A673 (cell line): ENCODE data around the gene MET. TPM values are rescaled to one million over a fixed set of nuclear protein-coding genes. Genes with fewer than 3 reads are reported as not detected.

ENCODE experiments used
- BruUV-seq: library from RNA; stranded (reverse); fragments of 400-500 nt; replicated peaks from 2 replicates; lab custom pipeline; 2021; lab: Mats Ljungman, UMichigan
- CTCF ChIA-PET: fragments of 300-600 bp; sonication (Branson Sonifier 250); formaldehyde crosslinking; loops from one replicate; lab custom pipeline; 2022; ENCODE audit warnings: antibody characterized with exemption; lab: Charles Lee
- POLR2A ChIA-PET: fragments of 300-600 bp; sonication (Branson Sonifier 250); formaldehyde crosslinking; loops from one replicate; lab custom pipeline; 2022; ENCODE audit warnings: antibody characterized with exemption; ENCODE audit not compliant: low non-redundant PET; lab: Charles Lee
- DNase-seq: peaks from one replicate; pipeline ENCODE4 v3.0.0-alpha.2; 2015; ENCODE audit warnings: low spot score
- H3K27ac ChIP-seq: fragments of 200-600 bp; sonication (generic); 2 replicates; pipeline ENCODE4 v1.5.1; 2016; ENCODE audit warnings: mixed run types, low read depth, mild to moderate bottlenecking, mixed read lengths, antibody characterized with exemption, low read length; ENCODE audit not compliant: poor library complexity, severe bottlenecking
- H3K27me3 ChIP-seq: fragments of 200-600 bp; sonication (generic); replicated peaks from 2 replicates; pipeline ENCODE4 v1.6.1; 2017; ENCODE audit warnings: mixed run types, low read depth, mild to moderate bottlenecking, mixed read lengths, antibody characterized with exemption, low read length; ENCODE audit not compliant: insufficient read depth, poor library complexity
- H3K36me3 ChIP-seq: fragments of 200-600 bp; sonication (generic); 2 replicates; pipeline ENCODE4 v1.6.1; 2016; ENCODE audit warnings: mixed run types, mild to moderate bottlenecking, mixed read lengths, antibody characterized with exemption, low read length; ENCODE audit not compliant: insufficient read depth, poor library complexity, severe bottlenecking
- H3K4me1 ChIP-seq: fragments of 200-600 bp; sonication (generic); 2 replicates; pipeline ENCODE4 v1.6.1; 2017; ENCODE audit warnings: mixed run types, mild to moderate bottlenecking, mixed read lengths, antibody characterized with exemption, low read length; ENCODE audit not compliant: insufficient read depth, poor library complexity, severe bottlenecking
- H3K4me3 ChIP-seq: fragments of 200-600 bp; sonication (generic); 2 replicates; pipeline ENCODE4 v1.5.1; 2016; ENCODE audit warnings: low read depth, mixed run types, mild to moderate bottlenecking, mixed read lengths, low read length; ENCODE audit not compliant: poor library complexity, severe bottlenecking
- H3K9me3 ChIP-seq: fragments of 200-600 bp; sonication (generic); 2 replicates; pipeline ENCODE4 v1.6.1; 2016; ENCODE audit warnings: mixed run types, low read depth, mild to moderate bottlenecking, mixed read lengths, antibody characterized with exemption, low read length; ENCODE audit not compliant: poor library complexity, severe bottlenecking
- EZH2 ChIP-seq: fragments of 200-600 bp; sonication (generic); IDR thresholded peaks from 2 replicates; pipeline ENCODE4 v1.6.1; 2017; ENCODE audit warnings: borderline replicate concordance, low read depth, mild to moderate bottlenecking, mixed read lengths, antibody characterized with exemption, low read length; ENCODE audit not compliant: poor library complexity, severe bottlenecking
- intact Hi-C: fragments of 100-400 bp; cut with micrococcal nuclease; formaldehyde crosslinking; loops from one replicate; pipeline ENCODE4 v1.10.0; 2022; ENCODE audit not compliant: unreplicated experiment
- total RNA-seq: library from RNA; stranded (reverse); gene quantifications from 2 replicates; pipeline ENCODE4 v1.2.3, GENCODE V29; 2021
- TF ChIP-seq, protein P1 (sequence below): fragments of 300-800, 200-600 bp; sonication (generic); conservative IDR thresholded peaks from 2 replicates; pipeline ENCODE4 v1.5.1; 2017; ENCODE audit warnings: low read depth, mild to moderate bottlenecking, antibody characterized with exemption, low read length, moderate library complexity, mixed read lengths

The MET gene
- total RNA-seq, 1 experiment from 2014 or later, result 6.8 TPM

DNA sequence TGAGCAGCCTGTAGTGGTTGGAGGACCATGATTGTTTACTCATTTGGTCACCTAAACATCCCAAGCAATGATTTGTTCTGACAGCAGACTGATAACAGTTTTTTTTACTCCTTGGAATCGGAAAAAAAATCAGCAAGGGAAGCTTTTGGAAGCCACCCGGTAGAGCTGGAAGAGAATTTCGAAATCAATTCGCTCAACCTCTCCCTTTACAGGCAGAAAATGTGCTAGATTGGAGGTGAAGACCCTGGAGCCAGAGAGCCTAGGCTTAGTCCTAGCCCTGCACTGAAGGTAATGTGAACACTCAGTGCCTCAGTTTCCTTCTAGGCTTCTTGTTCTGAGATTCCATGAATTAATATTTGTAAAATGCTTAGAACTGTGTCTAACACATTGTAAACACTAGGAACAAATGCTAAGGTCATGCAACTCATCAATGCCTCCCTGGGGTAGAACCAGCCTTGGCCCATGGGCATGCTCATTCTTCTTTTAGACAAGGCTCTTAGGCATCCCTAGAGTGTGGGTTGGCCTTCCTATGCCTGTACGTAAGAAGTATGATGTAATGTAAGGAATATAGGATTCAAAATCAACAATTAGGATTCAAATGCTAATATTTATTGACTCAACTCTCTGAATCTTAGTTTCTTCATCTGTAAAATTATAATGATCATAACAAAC, 52.7 kb downstream of the MET start:
- Histone ChIP-seq H3K4me3 (no peak overlapping the region), H3K9me3 (no peaks in the 10 kb centered on the region), H3K4me1 (no peaks in the 10 kb centered on the region), H3K27me3 (no peaks in the 10 kb centered on the region), H3K27ac (no peak overlapping the region), H3K36me3 (no peaks in the 10 kb centered on the region)
- intact Hi-C loops, result no loop called here
- TF ChIP-seq, protein P1, sequence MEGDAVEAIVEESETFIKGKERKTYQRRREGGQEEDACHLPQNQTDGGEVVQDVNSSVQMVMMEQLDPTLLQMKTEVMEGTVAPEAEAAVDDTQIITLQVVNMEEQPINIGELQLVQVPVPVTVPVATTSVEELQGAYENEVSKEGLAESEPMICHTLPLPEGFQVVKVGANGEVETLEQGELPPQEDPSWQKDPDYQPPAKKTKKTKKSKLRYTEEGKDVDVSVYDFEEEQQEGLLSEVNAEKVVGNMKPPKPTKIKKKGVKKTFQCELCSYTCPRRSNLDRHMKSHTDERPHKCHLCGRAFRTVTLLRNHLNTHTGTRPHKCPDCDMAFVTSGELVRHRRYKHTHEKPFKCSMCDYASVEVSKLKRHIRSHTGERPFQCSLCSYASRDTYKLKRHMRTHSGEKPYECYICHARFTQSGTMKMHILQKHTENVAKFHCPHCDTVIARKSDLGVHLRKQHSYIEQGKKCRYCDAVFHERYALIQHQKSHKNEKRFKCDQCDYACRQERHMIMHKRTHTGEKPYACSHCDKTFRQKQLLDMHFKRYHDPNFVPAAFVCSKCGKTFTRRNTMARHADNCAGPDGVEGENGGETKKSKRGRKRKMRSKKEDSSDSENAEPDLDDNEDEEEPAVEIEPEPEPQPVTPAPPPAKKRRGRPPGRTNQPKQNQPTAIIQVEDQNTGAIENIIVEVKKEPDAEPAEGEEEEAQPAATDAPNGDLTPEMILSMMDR, result no peak
- TF ChIP-seq EZH2, result no peak
- ChIA-PET CTCF (no interaction called here), POLR2A (no interaction called here)
- BruUV-seq, result no TSS peak
- no peak for DNase-seq

DNA sequence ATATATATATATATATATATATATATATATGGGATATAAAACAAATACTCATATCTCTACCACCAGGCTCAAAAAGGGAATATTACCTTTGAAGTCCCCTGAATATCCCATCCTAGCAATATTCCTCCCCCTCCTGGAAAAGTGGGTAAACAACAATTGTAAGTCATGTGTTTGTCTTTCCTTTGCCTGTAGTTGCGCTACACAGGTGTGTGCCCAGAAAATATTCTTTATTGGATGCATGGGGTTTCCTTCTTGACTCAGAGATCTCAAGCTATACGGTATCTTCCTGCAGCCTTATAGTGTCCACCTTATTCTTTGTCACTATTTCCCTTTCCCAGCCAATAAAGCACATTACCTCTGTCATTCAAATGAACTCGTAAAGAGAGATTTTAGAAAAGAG, 54.2 kb downstream of the MET start:
- H3K27ac ChIP-seq, result no peak overlapping the region
- intact Hi-C loops, result no loop called here
- TF ChIP-seq, protein P1, result no peak
- no peak for TF ChIP-seq EZH2
- no peaks in the 10 kb centered on the region for H3K9me3 ChIP-seq
- ChIA-PET POLR2A (no interaction called here), CTCF (no interaction called here)
- no peaks in the 10 kb centered on the region for H3K4me1 ChIP-seq
- no peaks in the 10 kb centered on the region for H3K36me3 ChIP-seq
- no TSS peak for BruUV-seq
- no peak overlapping the region for H3K4me3 ChIP-seq
- DNase-seq, result no peak
- no peaks in the 10 kb centered on the region for H3K27me3 ChIP-seq

DNA sequence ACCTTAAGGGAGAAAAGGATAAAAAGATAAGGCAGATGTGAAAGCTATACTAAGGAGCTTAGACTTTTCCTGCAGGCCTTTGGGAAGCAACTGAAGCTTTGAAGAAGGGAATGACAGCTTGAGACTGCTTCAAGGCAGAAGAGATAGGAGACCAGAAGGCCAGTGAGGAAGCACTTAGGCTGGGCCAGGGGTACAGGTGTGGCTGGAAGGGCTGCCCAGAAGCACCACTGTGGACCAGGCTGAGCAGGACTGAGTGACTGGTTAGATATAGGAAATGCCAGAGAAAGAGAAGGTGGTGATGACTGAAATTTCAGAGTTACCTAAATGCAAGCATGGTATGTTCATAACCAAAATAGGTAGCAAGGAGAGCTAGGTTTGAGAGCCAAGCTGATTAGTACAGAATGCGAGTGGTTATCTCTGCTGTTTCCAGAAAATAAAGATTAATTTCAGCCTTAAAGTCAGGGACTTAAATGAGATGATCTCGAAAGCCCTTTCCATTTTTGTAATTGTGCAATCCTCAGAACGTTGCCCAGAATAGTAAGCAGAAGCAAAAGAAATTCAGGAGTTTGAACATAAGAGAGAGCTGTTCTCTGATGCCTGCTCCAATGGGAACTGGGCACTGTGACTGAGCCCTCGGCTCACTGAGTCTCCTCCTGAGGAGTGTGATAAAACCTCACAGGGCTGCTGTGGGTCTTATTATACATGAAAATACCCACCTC, 54.9 kb downstream of the MET start:
- ChIA-PET POLR2A (no interaction called here), CTCF (no interaction called here)
- no peak overlapping the region for H3K27ac ChIP-seq
- no TSS peak for BruUV-seq
- intact Hi-C loops, result no loop called here
- no peak for DNase-seq
- no peaks in the 10 kb centered on the region for H3K27me3 ChIP-seq
- TF ChIP-seq, protein P1, result no peak
- TF ChIP-seq EZH2, result no peak
- H3K36me3 ChIP-seq, result no peaks in the 10 kb centered on the region
- H3K4me1 ChIP-seq, result no peaks in the 10 kb centered on the region
- H3K4me3 ChIP-seq, result no peak overlapping the region
- H3K9me3 ChIP-seq, result no peaks in the 10 kb centered on the region
